ACC112 (cell line): ENCODE measurements around the gene TBC1D22A.

Experiments
- H2AFZ ChIP-seq: fragments of 200-600 bp; sonication (generic); one replicate; pipeline ENCODE4 v1.6.0; 2017; ENCODE audit warnings: antibody characterized with exemption, low read length; ENCODE audit not compliant: unreplicated experiment
- H3K27ac ChIP-seq: fragments of 200-600 bp; sonication (generic); 2 replicates; pipeline ENCODE4 v1.5.1; 2014; ENCODE audit warnings: low read depth, mild to moderate bottlenecking, antibody characterized with exemption, low read length, moderate library complexity
- H3K27me3 ChIP-seq: fragments of 200-600 bp; sonication (generic); 2 replicates; pipeline ENCODE4 v1.6.1; 2014; ENCODE audit warnings: mild to moderate bottlenecking, antibody characterized with exemption, low read length, moderate library complexity, mixed read lengths; ENCODE audit not compliant: insufficient read depth
- H3K36me3 ChIP-seq: fragments of 200-600 bp; sonication (generic); 2 replicates; pipeline ENCODE4 v1.6.1; 2016; ENCODE audit warnings: mild to moderate bottlenecking, antibody characterized with exemption, low read length, moderate library complexity, mixed read lengths; ENCODE audit not compliant: insufficient read depth
- H3K4me1 ChIP-seq: fragments of 200-600 bp; sonication (generic); one replicate; pipeline ENCODE4 v1.6.1; 2016; ENCODE audit warnings: low read length, mixed read lengths; ENCODE audit not compliant: insufficient read depth, unreplicated experiment, control insufficient read depth
- H3K4me3 ChIP-seq: fragments of 200-600 bp; sonication (generic); 2 replicates; pipeline ENCODE4 v1.5.1; 2014; ENCODE audit warnings: mild to moderate bottlenecking, low read depth, low read length
- H3K79me2 ChIP-seq: fragments of 200-600 bp; sonication (generic); one replicate; pipeline ENCODE4 v1.6.0; 2016; ENCODE audit warnings: low read length; ENCODE audit not compliant: control insufficient read depth, unreplicated experiment, insufficient read depth

TBC1D22A gene

GRCh38 chr22:46994265-46994664 is 231.8 kb downstream of the TBC1D22A start:
- H3K4me3 ChIP-seq = no peak overlapping the region
- H3K27me3 ChIP-seq = no peaks in the 10 kb centered on the region
- H3K27ac ChIP-seq = no peak overlapping the region
- H3K4me1 ChIP-seq = no peaks in the 10 kb centered on the region
- no peaks in the 10 kb centered on the region for H3K36me3 ChIP-seq
- no peak overlapping the region for H2AFZ ChIP-seq
- H3K79me2 ChIP-seq = no peaks in the 10 kb centered on the region

- Histone ChIP-seq H3K27me3 (no peaks in the 10 kb centered on the region), H3K36me3 (no peaks in the 10 kb centered on the region)
These were observed 232.5 kb downstream of the TBC1D22A start for GRCh38 chr22:46994983-46995382.

DNA sequence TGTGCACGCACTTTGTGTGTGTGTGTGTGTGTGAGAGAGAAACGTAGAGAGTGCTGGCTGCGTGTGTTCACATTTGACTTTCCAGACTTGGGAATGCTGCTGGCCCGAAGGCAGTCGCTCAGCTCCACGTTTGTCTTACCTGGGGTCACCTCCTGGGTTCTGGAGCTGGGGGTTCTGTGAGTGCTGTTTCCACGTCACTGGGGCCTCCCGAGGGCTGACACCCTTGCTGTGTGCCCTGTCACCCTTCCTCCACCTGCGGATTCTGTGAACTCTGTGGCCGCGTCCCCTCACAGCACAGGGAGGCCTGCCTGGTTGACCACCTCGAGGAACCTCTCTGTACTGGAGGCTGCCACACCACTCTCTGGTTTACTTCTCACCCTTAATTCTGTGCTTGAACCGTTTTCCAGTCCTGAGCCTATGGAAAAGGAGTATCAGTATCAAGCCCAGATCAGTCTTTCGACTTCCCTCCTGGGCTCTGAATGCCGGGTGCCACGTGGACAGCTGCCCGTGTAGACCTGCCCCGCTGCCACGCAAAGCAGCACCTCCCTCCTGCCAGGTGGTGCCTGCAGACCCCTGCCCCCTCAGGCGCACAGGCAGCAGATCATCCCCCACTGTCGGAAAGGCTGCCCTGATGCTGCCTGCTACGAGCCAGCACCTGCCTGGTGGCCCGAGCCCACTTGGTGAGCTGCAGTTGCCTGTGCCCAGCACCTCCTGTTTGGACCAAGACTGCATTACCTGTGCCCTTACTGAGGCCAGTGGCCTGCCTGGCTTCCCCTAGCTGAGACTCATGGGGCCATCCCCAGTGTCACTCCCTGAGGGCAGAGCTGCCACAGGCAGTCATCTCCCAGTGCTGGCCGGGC is 233.3 kb downstream of the TBC1D22A start:
- Histone ChIP-seq H3K4me1 (no peaks in the 10 kb centered on the region), H3K36me3 (no peaks in the 10 kb centered on the region), H3K27me3 (no peaks in the 10 kb centered on the region), H2AFZ (no peak overlapping the region), H3K4me3 (no peak overlapping the region), H3K27ac (no peak overlapping the region), H3K79me2 (no peaks in the 10 kb centered on the region)

More at GRCh38 chr22:46994983-46995382, 232.5 kb downstream of the TBC1D22A start:
- Histone ChIP-seq H3K4me3 (no peak overlapping the region), H3K4me1 (no peaks in the 10 kb centered on the region), H3K27ac (no peak overlapping the region), H3K79me2 (no peaks in the 10 kb centered on the region), H2AFZ (no peak overlapping the region)

DNA sequence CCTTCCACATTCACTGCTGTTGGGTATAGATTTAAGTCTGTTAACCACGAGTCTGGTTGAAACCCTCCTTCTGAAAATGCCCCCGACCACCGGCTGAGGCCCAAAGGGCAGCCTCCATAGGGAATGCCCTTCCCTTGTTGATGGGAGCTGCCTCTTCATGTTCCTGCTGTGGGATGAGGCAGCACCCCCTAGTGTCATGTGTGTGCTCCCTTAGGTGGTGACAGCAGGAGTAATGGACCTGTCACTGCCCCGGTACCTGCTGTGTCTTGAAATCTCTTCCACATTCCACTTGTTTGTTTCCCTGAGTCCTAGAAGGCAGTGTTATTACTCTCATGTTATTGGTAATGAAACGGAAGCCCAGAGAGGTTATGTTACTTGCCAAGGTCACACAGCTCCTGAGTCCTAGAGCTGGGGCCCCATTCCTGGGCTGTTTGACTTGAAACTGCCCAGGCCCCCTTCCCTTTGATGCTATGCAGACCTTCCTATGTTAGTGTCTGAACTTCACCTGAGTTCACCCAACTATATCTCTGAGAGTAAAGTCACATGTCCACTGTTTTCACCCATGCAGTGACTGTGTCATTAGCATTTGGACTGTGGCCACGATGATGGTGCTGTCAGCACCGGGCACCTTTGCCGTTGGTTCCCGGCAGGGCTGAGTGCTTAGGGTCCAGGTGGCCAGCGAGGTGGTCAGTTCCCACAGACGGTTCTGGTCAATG is 234.3 kb downstream of the TBC1D22A start:
- Histone ChIP-seq H3K79me2 (no peaks in the 10 kb centered on the region), H3K36me3 (no peaks in the 10 kb centered on the region), H3K4me3 (no peak overlapping the region), H3K27ac (no peak overlapping the region), H2AFZ (no peak overlapping the region), H3K4me1 (no peaks in the 10 kb centered on the region), H3K27me3 (no peaks in the 10 kb centered on the region)

DNA sequence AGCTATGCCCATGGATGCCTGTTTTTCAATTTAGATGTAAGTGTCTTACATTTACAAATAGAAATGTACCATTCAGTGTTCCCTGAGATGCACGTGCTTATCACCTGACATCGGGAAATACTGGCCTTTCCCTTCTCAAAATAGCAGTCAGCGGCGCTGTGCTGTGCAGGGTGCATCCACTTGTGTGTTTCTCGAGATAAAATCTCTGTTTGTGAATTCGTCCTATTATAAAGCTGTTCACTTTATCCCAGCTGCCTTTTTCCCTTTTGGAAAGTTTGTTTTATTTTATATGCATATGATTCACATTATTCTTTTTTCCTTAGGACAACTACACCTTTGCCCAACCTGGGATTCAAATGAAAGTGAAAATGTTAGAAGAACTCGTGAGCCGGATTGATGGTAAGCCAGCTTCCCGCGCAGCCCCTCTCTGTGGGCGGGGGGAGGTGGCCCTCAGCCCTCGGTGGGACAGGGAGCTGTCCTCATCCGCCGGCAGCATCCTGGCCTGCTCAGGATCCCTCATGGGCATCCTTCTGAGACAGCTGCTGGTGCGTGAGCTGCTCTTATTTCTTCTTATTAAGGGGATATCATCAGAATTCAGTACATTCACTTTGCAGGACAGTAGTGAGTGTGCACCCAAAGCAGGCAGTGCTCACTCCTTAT is 235.0 kb downstream of the TBC1D22A start:
- Histone ChIP-seq H3K27ac (no peak overlapping the region), H3K36me3 (no peaks in the 10 kb centered on the region), H3K4me3 (no peak overlapping the region), H2AFZ (no peak overlapping the region), H3K27me3 (no peaks in the 10 kb centered on the region), H3K4me1 (no peaks in the 10 kb centered on the region), H3K79me2 (no peaks in the 10 kb centered on the region)

DNA sequence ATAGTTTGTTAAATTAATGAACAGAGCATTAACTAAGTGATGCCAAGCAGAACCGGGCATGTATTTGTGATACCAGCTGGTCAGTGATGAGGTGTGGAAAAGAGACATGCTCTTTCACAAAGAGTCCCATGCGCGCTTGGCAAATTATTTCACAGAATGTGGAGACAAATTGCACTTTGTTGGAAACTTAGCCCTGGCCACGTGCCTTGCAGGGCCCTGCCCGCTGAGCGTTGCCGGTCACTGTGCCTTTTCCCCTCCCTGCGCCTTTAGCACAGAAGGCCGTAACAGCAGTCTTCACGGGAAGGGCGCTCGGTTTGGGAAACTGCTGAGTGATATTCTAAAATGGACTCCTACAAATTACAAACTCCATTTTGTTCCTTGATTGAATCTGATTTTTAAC is 235.9 kb downstream of the TBC1D22A start:
- Histone ChIP-seq H3K4me3 (no peak overlapping the region), H2AFZ (no peak overlapping the region), H3K4me1 (no peaks in the 10 kb centered on the region), H3K27ac (no peak overlapping the region), H3K79me2 (no peaks in the 10 kb centered on the region), H3K36me3 (no peaks in the 10 kb centered on the region), H3K27me3 (no peaks in the 10 kb centered on the region)

- no peak overlapping the region for H3K27ac ChIP-seq
- no peak overlapping the region for H2AFZ ChIP-seq
- no peaks in the 10 kb centered on the region for H3K27me3 ChIP-seq
- no peaks in the 10 kb centered on the region for H3K79me2 ChIP-seq
- H3K36me3 ChIP-seq = no peaks in the 10 kb centered on the region
- no peaks in the 10 kb centered on the region for H3K4me1 ChIP-seq
- H3K4me3 ChIP-seq = no peak overlapping the region
These were observed 237.8 kb downstream of the TBC1D22A start for GRCh38 chr22:47000256-47000655.

DNA sequence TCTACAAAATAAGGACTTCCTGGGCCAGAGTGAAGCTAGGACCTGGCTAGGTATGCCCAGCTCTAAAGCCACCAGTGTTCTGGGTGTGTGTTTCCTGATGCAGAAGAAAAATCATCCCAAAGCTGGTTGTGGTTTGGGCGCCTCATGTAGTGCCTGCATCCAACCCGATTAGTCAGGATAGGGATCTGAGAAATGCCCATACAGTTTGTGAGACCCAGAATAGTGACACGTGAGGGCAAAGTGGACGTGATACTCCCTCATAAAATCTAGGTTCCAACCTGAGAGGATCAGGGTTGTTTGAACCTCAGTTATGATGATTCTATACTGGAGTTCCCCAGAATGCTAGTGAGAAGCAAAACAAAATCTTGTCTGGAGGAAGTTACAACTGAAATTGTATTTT is 238.4 kb downstream of the TBC1D22A start:
- no peak overlapping the region for H2AFZ ChIP-seq
- no peak overlapping the region for H3K4me3 ChIP-seq
- H3K79me2 ChIP-seq = no peaks in the 10 kb centered on the region
- H3K27me3 ChIP-seq = no peaks in the 10 kb centered on the region
- no peak overlapping the region for H3K27ac ChIP-seq
- no peaks in the 10 kb centered on the region for H3K4me1 ChIP-seq
- no peaks in the 10 kb centered on the region for H3K36me3 ChIP-seq

- Histone ChIP-seq H3K4me1 (no peaks in the 10 kb centered on the region), H3K4me3 (no peak overlapping the region), H3K27ac (no peak overlapping the region), H3K27me3 (no peaks in the 10 kb centered on the region), H2AFZ (no peak overlapping the region), H3K79me2 (no peaks in the 10 kb centered on the region), H3K36me3 (no peaks in the 10 kb centered on the region)
These were observed 238.8 kb downstream of the TBC1D22A start for GRCh38 chr22:47001288-47001687.

DNA sequence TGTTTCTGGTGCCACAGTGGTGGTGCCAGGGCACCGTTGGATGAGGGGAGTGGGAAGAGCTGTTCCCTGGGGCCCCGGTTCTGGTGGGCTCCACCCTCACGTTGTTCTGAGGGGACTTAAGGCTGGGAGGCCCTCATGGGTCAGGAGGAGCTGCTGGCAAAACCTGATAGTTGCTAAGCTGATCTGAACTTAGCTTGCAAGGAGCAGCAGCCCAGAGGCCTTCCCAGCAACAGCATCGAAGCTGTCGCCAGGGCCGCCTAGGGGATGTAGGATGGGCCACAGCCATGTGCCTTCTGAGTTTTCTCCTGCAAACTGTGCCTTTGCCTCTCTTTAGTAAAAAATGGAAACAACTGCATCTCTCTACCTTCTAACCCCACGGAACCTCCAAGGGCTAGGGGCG is 240.2 kb downstream of the TBC1D22A start:
- no peak overlapping the region for H3K27ac ChIP-seq
- H3K4me3 ChIP-seq = no peak overlapping the region
- no peaks in the 10 kb centered on the region for H3K79me2 ChIP-seq
- no peaks in the 10 kb centered on the region for H3K4me1 ChIP-seq
- H2AFZ ChIP-seq = no peak overlapping the region
- no peaks in the 10 kb centered on the region for H3K36me3 ChIP-seq
- H3K27me3 ChIP-seq = no peaks in the 10 kb centered on the region
